MM.1S (cell line): ENCODE measurements around the gene SIAE.

ENCODE experiments used
- CTCF ChIP-seq: fragments of 300-600 bp; sonication (generic); IDR thresholded peaks from 2 replicates; pipeline ENCODE4 v1.5.1; 2016; ENCODE audit warnings: antibody characterized with exemption, low read length, mixed read lengths
- EZH2 ChIP-seq: fragments of 300-600 bp; sonication (generic); optimal IDR thresholded peaks from 2 replicates; pipeline ENCODE3; 2017; ENCODE audit warnings: low read depth, mild to moderate bottlenecking, antibody characterized with exemption, low read length, mixed read lengths
- EZH2phosphoT487 ChIP-seq: fragments of 300-600 bp; sonication (generic); IDR thresholded peaks from 2 replicates; pipeline ENCODE4 v1.6.1; 2018; ENCODE audit warnings: antibody characterized with exemption, low read length

GRCh38 chr11:124640666-124641065, 32.9 kb downstream of the SIAE start:
- TF ChIP-seq CTCF (no peak), EZH2 (no peak), EZH2phosphoT487 (no peak)
